ENCODE measurements around the gene PCDHGA7.
A peak's percentile ranks its signal among the peaks of the same experiment; 100 is the strongest.
"Not testable (repeated sequence)": the region's sequence is repeated elsewhere in the genome, so short reads cannot be mapped to it uniquely, and the experiment has no call there.

- TF ChIP-seq, protein P1, sequence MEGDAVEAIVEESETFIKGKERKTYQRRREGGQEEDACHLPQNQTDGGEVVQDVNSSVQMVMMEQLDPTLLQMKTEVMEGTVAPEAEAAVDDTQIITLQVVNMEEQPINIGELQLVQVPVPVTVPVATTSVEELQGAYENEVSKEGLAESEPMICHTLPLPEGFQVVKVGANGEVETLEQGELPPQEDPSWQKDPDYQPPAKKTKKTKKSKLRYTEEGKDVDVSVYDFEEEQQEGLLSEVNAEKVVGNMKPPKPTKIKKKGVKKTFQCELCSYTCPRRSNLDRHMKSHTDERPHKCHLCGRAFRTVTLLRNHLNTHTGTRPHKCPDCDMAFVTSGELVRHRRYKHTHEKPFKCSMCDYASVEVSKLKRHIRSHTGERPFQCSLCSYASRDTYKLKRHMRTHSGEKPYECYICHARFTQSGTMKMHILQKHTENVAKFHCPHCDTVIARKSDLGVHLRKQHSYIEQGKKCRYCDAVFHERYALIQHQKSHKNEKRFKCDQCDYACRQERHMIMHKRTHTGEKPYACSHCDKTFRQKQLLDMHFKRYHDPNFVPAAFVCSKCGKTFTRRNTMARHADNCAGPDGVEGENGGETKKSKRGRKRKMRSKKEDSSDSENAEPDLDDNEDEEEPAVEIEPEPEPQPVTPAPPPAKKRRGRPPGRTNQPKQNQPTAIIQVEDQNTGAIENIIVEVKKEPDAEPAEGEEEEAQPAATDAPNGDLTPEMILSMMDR (IDR thresholded peaks at IDR 0.05), result peak in 2 of 5 experiments; percentile 17 to 29
- TF ChIP-seq POLR2A (IDR thresholded peaks at IDR 0.05), result not testable (repeated sequence)
These were observed 5.2 kb downstream of the PCDHGA7 start, which contains the start of gene PCDHGB4 for GRCh38 chr5:141387557-141388311.

All from tibial nerve (tissue), 3 donors.